ENCODE data around the gene UBC.

UBC gene

DNA sequence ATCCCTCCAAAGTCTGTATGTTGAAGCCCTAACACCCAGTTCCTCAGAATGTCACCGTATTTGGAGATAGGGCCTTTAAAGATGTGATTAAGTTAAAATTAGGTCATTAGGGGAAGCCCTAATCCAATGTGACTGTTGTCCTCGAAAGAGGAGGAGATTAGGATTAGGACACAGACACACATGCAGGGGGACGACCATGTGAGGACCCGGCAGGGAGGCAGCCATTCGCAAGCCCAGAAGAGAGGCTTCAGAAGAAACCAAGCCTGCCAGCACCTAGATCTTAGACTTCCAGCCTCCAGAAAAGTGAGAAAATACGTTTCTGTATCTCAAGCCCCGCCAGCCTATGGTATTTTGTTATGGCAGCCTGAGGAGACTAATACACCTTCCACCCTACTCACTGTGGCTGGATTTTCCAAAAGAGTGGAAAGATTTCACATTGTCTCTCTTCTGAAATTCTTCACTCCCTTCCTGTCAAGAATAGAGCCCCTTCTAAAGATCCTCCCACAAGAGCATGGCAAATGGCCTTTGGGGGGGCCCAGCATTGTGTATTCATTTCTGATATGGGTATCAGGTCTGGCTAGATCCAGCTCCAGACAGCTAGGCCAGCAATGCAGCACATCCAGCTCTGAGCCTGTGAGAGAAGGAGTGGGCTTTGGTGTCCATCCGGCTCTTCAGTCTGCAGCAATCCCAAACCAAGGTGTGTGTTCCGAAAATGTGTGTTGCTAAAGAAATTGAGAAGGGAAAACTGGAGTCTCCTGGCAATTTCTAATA, 15.4 kb upstream of the UBC start (continued):
- TF ChIP-seq ZFP30 (CRISPR knock-in tag; IDR thresholded peaks at IDR 0.05), result no peak
- TF ChIP-seq, protein P1, sequence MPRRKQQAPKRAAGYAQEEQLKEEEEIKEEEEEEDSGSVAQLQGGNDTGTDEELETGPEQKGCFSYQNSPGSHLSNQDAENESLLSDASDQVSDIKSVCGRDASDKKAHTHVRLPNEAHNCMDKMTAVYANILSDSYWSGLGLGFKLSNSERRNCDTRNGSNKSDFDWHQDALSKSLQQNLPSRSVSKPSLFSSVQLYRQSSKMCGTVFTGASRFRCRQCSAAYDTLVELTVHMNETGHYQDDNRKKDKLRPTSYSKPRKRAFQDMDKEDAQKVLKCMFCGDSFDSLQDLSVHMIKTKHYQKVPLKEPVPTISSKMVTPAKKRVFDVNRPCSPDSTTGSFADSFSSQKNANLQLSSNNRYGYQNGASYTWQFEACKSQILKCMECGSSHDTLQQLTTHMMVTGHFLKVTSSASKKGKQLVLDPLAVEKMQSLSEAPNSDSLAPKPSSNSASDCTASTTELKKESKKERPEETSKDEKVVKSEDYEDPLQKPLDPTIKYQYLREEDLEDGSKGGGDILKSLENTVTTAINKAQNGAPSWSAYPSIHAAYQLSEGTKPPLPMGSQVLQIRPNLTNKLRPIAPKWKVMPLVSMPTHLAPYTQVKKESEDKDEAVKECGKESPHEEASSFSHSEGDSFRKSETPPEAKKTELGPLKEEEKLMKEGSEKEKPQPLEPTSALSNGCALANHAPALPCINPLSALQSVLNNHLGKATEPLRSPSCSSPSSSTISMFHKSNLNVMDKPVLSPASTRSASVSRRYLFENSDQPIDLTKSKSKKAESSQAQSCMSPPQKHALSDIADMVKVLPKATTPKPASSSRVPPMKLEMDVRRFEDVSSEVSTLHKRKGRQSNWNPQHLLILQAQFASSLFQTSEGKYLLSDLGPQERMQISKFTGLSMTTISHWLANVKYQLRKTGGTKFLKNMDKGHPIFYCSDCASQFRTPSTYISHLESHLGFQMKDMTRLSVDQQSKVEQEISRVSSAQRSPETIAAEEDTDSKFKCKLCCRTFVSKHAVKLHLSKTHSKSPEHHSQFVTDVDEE (CRISPR knock-in tag; IDR thresholded peaks at IDR 0.05), result no peak

DNA sequence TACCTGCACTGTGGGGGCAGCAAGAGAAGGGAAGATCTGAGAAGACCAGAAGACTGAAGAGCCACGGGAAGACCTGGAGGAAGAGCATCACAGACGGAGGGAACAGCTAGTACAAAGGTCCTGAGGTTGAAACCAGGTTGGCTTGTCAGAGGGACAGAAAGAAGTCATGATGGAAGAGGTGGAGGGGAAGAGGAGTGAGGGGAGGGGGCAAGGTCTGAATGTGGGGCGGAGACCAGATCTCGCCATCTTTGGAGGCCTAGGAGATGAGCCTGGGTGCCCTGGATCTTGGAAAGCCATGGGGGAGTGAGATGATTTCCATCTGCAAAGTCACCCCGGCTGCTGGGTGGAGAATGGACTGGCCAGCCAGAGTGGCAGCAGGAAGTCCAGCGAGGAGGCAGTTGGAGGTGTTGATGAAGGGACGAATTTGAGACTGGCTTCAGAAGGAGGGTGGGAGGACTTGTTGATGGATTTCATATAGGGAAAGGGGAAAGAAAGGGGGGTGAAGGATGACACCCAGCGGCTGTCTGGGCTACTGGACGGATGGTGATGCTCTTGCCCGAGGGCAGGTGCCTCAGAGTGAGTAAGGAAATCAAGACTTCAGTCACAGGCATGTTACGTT, 14.6 kb upstream of the UBC start:
- ATAC-seq, result no peak
- TF ChIP-seq, protein P2, sequence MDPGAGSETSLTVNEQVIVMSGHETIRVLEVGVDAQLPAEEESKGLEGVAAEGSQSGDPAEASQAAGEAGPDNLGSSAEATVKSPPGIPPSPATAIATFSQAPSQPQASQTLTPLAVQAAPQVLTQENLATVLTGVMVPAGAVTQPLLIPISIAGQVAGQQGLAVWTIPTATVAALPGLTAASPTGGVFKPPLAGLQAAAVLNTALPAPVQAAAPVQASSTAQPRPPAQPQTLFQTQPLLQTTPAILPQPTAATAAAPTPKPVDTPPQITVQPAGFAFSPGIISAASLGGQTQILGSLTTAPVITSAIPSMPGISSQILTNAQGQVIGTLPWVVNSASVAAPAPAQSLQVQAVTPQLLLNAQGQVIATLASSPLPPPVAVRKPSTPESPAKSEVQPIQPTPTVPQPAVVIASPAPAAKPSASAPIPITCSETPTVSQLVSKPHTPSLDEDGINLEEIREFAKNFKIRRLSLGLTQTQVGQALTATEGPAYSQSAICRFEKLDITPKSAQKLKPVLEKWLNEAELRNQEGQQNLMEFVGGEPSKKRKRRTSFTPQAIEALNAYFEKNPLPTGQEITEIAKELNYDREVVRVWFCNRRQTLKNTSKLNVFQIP (CRISPR knock-in tag; IDR thresholded peaks at IDR 0.05; ENCODE audit: borderline replicate concordance, low read depth), result no peak
- TF ChIP-seq PPARA (CRISPR knock-in tag; IDR thresholded peaks at IDR 0.05; ENCODE audit: borderline replicate concordance) (no peak), TCF4 (CRISPR knock-in tag; IDR thresholded peaks at IDR 0.05; ENCODE audit: borderline replicate concordance) (no peak), ISL1 (CRISPR knock-in tag; IDR thresholded peaks at IDR 0.05) (no peak), CSDC2 (CRISPR knock-in tag; IDR thresholded peaks at IDR 0.05) (no peak), ZC3H10 (CRISPR knock-in tag; IDR thresholded peaks at IDR 0.05) (no peak), ARNTL (CRISPR knock-in tag; IDR thresholded peaks at IDR 0.05; ENCODE audit: borderline replicate concordance, low read depth) (no peak), BACH2 (CRISPR knock-in tag; IDR thresholded peaks at IDR 0.05; ENCODE audit: borderline replicate concordance) (no peak), ZNF565 (CRISPR knock-in tag; conservative IDR thresholded peaks at IDR 0.05; ENCODE audit: low read depth) (no peak), OSR1 (CRISPR knock-in tag; IDR thresholded peaks at IDR 0.05) (no peak)
- TF ChIP-seq, protein P3, sequence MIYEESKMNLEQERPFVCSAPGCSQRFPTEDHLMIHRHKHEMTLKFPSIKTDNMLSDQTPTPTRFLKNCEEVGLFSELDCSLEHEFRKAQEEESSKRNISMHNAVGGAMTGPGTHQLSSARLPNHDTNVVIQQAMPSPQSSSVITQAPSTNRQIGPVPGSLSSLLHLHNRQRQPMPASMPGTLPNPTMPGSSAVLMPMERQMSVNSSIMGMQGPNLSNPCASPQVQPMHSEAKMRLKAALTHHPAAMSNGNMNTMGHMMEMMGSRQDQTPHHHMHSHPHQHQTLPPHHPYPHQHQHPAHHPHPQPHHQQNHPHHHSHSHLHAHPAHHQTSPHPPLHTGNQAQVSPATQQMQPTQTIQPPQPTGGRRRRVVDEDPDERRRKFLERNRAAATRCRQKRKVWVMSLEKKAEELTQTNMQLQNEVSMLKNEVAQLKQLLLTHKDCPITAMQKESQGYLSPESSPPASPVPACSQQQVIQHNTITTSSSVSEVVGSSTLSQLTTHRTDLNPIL (CRISPR knock-in tag; IDR thresholded peaks at IDR 0.05; ENCODE audit: low read depth), result no peak

DNA sequence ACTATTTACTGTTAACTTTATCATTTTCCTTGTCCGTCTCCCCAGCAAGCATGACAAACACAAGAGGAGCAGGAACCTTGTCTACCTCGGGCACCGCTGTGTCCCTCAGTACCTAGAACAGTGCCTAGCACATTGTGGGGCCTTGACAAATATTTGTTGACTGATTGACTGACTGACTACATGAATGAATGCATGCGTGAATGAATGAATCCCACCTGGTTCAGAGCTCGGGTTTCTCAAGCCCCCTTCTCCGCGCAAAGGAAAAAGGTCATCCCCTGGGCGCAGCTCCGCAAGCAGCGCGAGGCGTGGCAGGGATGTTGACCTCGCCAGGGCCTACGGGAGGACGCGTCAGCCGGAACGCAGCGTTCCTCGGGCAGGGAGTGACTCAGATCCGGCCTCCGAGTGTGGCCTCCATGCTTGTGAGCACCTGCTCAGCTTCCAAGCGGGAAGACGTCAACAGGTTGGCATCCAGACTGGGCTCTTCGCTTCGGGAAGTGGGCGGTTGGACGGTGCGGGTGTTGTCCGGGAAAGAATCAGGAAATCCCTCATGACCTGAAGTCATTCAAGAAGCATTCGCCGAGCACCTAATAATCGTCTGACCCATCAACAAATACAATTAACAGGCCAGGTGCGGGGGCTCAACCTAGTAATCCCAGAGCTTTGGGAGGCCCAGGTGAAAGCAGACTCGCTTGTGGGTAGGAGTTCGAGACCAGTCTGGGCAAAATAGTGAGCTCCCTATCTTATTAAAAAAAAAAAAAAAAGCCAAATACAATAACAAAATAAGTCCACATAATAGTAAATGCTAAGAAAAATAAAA, 13.9 kb upstream of the UBC start:
- TF ChIP-seq OSR1 (CRISPR knock-in tag; IDR thresholded peaks at IDR 0.05) (no peak), PPARA (CRISPR knock-in tag; IDR thresholded peaks at IDR 0.05; ENCODE audit: borderline replicate concordance) (no peak), GLIS3 (CRISPR knock-in tag; IDR thresholded peaks at IDR 0.05) (no peak), ZNF8 (CRISPR knock-in tag; IDR thresholded peaks at IDR 0.05) (no peak), ZFP3 (CRISPR knock-in tag; IDR thresholded peaks at IDR 0.05) (no peak), SNAI2 (CRISPR knock-in tag; IDR thresholded peaks at IDR 0.05) (no peak), ESRRG (CRISPR knock-in tag; IDR thresholded peaks at IDR 0.05) (no peak)
- TF ChIP-seq, protein P4, sequence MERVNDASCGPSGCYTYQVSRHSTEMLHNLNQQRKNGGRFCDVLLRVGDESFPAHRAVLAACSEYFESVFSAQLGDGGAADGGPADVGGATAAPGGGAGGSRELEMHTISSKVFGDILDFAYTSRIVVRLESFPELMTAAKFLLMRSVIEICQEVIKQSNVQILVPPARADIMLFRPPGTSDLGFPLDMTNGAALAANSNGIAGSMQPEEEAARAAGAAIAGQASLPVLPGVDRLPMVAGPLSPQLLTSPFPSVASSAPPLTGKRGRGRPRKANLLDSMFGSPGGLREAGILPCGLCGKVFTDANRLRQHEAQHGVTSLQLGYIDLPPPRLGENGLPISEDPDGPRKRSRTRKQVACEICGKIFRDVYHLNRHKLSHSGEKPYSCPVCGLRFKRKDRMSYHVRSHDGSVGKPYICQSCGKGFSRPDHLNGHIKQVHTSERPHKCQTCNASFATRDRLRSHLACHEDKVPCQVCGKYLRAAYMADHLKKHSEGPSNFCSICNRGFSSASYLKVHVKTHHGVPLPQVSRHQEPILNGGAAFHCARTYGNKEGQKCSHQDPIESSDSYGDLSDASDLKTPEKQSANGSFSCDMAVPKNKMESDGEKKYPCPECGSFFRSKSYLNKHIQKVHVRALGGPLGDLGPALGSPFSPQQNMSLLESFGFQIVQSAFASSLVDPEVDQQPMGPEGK (CRISPR knock-in tag; IDR thresholded peaks at IDR 0.05; ENCODE audit: borderline replicate concordance), result no peak
- TF ChIP-seq, protein P3 (CRISPR knock-in tag; IDR thresholded peaks at IDR 0.05; ENCODE audit: low read depth), result no peak
- ATAC-seq, result peak; percentile 31

Data from SK-N-SH treated with all-trans-retinoic acid at 6 μM for 48 hours (cell line).